Coronary artery (tissue), 2 donors: Measurements from ENCODE around the gene TNRC6A.

Source experiments
- DNase-seq: peaks from one replicate; pipeline ENCODE4 v3.0.0-alpha.2; 2017; ENCODE audit warnings: low spot score
- H3K27ac ChIP-seq, 2 donors: fragments of 200-600 bp; sonication (generic); one replicate each; pipeline ENCODE4 v1.5.1; 2016 to 2019
- H3K4me3 ChIP-seq: fragments of 200-600 bp; sonication (generic); 2 replicates; pipeline ENCODE4 v1.5.1; 2016; ENCODE audit warnings: mild to moderate bottlenecking, moderate library complexity
- TF ChIP-seq, protein P1 (sequence below): fragments of 200-600 bp; sonication (generic); IDR thresholded peaks from one replicate; pipeline ENCODE4 v1.5.1; 2019; ENCODE audit warnings: antibody characterized with exemption

The TNRC6A gene

DNA sequence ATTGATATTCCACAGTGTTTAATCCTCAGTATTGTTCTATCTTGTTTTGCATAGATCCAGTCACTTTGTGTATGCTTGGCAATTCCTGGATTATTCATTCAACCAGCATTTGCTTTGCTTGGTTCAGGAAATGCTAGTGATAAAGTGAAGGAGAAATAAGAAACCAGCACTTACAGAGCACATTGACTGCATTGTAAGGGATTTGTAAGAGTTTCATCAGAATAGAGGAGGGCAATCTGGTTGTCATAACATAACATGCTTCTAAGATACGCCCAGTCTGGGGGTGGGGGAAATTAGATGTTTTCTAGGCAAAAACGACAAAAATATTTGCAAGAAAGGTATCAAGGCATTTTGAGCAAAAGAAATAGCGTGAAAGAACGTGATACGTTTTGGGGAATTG, 40.4 kb downstream of the TNRC6A start:
- no peak overlapping the region for H3K4me3 ChIP-seq
- no peak overlapping the region for H3K27ac ChIP-seq
- no peak for DNase-seq
- TF ChIP-seq, protein P1, sequence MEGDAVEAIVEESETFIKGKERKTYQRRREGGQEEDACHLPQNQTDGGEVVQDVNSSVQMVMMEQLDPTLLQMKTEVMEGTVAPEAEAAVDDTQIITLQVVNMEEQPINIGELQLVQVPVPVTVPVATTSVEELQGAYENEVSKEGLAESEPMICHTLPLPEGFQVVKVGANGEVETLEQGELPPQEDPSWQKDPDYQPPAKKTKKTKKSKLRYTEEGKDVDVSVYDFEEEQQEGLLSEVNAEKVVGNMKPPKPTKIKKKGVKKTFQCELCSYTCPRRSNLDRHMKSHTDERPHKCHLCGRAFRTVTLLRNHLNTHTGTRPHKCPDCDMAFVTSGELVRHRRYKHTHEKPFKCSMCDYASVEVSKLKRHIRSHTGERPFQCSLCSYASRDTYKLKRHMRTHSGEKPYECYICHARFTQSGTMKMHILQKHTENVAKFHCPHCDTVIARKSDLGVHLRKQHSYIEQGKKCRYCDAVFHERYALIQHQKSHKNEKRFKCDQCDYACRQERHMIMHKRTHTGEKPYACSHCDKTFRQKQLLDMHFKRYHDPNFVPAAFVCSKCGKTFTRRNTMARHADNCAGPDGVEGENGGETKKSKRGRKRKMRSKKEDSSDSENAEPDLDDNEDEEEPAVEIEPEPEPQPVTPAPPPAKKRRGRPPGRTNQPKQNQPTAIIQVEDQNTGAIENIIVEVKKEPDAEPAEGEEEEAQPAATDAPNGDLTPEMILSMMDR: no peak

- no peak for DNase-seq
- TF ChIP-seq, protein P1: no peak
- H3K4me3 ChIP-seq: no peak overlapping the region
- no peak overlapping the region for H3K27ac ChIP-seq
Measured at GRCh38 chr16:24771132-24771778, 41.8 kb downstream of the TNRC6A start.

DNA sequence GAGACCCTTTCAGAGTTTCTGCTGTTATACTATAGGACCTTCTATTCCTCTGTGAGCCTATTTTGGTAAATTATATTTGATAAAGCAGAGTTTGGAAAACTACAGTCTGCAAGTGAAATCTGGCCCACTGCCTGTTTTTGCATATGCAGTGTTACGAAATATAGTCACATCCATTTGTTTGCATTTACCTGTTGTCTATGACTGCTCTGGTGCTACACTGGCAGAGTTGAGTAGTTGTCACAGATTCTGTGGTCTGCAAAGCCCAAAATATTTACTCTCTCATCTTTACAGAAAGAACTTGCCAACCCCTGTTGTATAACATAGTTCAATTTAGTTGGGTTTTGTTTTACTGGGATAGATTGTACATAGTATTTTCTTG, 42.3 kb downstream of the TNRC6A start:
- Histone ChIP-seq H3K4me3 (no peak overlapping the region), H3K27ac (no peak overlapping the region)
- no peak for DNase-seq
- TF ChIP-seq, protein P1: no peak

- DNase-seq: no peak
- TF ChIP-seq, protein P1: no peak
- H3K27ac ChIP-seq: no peak overlapping the region
- no peak overlapping the region for H3K4me3 ChIP-seq
Measured at GRCh38 chr16:24773771-24774427, 44.4 kb downstream of the TNRC6A start.

DNA sequence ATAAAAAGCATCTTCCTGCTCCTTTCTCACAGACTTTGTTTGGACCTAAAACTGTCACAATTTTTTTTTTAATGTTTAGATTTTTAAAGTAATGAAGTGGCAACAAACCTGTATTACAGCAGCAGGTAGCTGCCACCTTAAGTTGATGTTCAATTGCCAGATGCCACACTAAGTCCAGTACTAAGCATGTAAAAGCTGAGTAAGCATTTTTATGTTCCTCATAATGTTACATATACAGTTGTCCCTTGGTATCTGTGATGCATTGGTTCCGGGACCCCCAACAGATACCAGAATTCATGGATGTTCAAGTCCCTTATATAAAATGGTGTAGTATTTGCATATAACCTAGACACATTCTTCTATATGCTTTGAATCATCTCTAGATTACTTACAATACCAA, 45.1 kb downstream of the TNRC6A start:
- H3K27ac ChIP-seq: no peak overlapping the region
- DNase-seq: no peak
- H3K4me3 ChIP-seq: no peak overlapping the region
- TF ChIP-seq, protein P1: no peak

- DNase-seq: no peak
- H3K27ac ChIP-seq: peak overlapping the region; percentile 13 to 57
- TF ChIP-seq, protein P1: no peak
- H3K4me3 ChIP-seq: no peak overlapping the region
Measured at GRCh38 chr16:24775455-24775854, 46.0 kb downstream of the TNRC6A start.
